A673 (cell line): ENCODE results near the gene PCOLCE2.

Experiments used
- CTCF ChIP-seq: fragments of 300-800, 200-600 bp; sonication (generic); conservative IDR thresholded peaks from 2 replicates; pipeline ENCODE4 v1.5.1; 2017; ENCODE audit warnings: low read depth, mild to moderate bottlenecking, antibody characterized with exemption, low read length, moderate library complexity, mixed read lengths
- EZH2 ChIP-seq: fragments of 200-600 bp; sonication (generic); IDR thresholded peaks from 2 replicates; pipeline ENCODE4 v1.6.1; 2017; ENCODE audit warnings: borderline replicate concordance, low read depth, mild to moderate bottlenecking, mixed read lengths, antibody characterized with exemption, low read length; ENCODE audit not compliant: poor library complexity, severe bottlenecking

DNA sequence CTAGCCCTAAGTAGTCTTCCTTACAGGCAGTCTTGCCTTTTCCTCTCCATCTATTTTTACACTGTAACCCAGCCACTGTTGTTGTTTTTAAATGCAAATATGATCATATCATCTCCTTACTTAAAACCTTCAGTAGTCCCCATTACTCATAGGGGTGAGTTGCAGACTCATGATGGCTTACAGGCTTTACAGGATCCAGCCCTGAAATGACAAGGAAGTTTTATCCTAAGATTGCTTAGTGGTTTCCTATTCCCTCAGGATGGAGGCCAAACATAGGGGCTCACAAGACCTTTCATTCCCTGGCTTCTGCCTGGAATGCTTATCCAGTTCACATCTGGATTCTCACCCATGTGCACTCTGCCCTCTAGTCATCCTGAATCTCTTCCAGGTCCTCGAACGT is 27.7 kb upstream of the PCOLCE2 start:
- TF ChIP-seq CTCF (no peak), EZH2 (no peak)
